Glomerular endothelial cell (primary cell): Measurements from ENCODE around the gene CHRM5. TPM values are rescaled to one million over a fixed set of nuclear protein-coding genes. Genes with fewer than 3 reads are reported as not detected.

Experiments used
- DNase-seq: peaks from one replicate; pipeline ENCODE4 v3.0.0-alpha.2; 2011; ENCODE audit warnings: low read depth, low spot score; ENCODE audit errors: extremely low read depth
- total RNA-seq: library from RNA; depleted of rRNA; stranded (reverse); fragments of >200 nt; gene quantifications from 2 replicates; pipeline ENCODE4 v1.2.3, GENCODE V29; 2015

CHRM5 gene
- total RNA-seq = not detected in 2 replicates

- no peak for DNase-seq
Measured at GRCh38 chr15:33968224-33968623, at the start of gene CHRM5. TSS of gene CHRM5 (plus strand) at chr15:33968497. CDS start at chr15:34062718, 94,221 bp downstream.

GRCh38 chr15:33923446-33923845 lies 44.9 kb upstream of the CHRM5 start:
- DNase-seq = no peak

GRCh38 chr15:33926260-33926659 lies 42.0 kb upstream of the CHRM5 start:
- no peak for DNase-seq

GRCh38 chr15:33932734-33933133 lies 35.6 kb upstream of the CHRM5 start:
- no peak for DNase-seq

- DNase-seq = no peak
Measured at GRCh38 chr15:33934396-33934795, 33.9 kb upstream of the CHRM5 start.

GRCh38 chr15:33934921-33935320 lies 33.4 kb upstream of the CHRM5 start:
- no peak for DNase-seq

- DNase-seq = no peak
Measured at GRCh38 chr15:33941279-33942063, 26.8 kb upstream of the CHRM5 start.

- DNase-seq = no peak
Measured at GRCh38 chr15:33946152-33946551, 22.1 kb upstream of the CHRM5 start.

GRCh38 chr15:33955945-33956344 lies 12.4 kb upstream of the CHRM5 start:
- DNase-seq = no peak

GRCh38 chr15:33956397-33956796 lies 11.9 kb upstream of the CHRM5 start:
- no peak for DNase-seq

GRCh38 chr15:33959844-33960548 lies 8.3 kb upstream of the CHRM5 start:
- DNase-seq = no peak

GRCh38 chr15:33960549-33960935 lies 7.8 kb upstream of the CHRM5 start:
- DNase-seq = no peak

- DNase-seq = peak; percentile 14
Measured at GRCh38 chr15:33963831-33964664, 4.2 kb upstream of the CHRM5 start.

GRCh38 chr15:33964665-33965040 lies 3.6 kb upstream of the CHRM5 start:
- no peak for DNase-seq

- no peak for DNase-seq
Measured at GRCh38 chr15:33968821-33969220, 524 bp downstream of the CHRM5 start.

GRCh38 chr15:33971811-33972210 lies 3.5 kb downstream of the CHRM5 start:
- no peak for DNase-seq

- DNase-seq = no peak
Measured at GRCh38 chr15:33975022-33975565, 6.8 kb downstream of the CHRM5 start.

- DNase-seq = no peak
Measured at GRCh38 chr15:33980159-33980558, 11.9 kb downstream of the CHRM5 start.

- DNase-seq = no peak
Measured at GRCh38 chr15:33982516-33982915, 14.2 kb downstream of the CHRM5 start.

GRCh38 chr15:33985287-33985686 lies 17.0 kb downstream of the CHRM5 start:
- DNase-seq = no peak

- DNase-seq = no peak
Measured at GRCh38 chr15:33985751-33986150, 17.5 kb downstream of the CHRM5 start.
